Natural killer cell (primary cell): ENCODE measurements around the gene GPC5. TPM values are rescaled to one million over a fixed set of nuclear protein-coding genes. Genes with fewer than 3 reads are reported as not detected.

Experiments used
- ATAC-seq, 3 donors: fragments of 150-1000 bp in 2 of 3; fragments of 200-7000 bp in 1 of 3; cut with Tn5 transposase; 1 replicate in 1 of 3; 2 replicates in 2 of 3; pipeline ENCODE4 v1.10.0; 2021; ENCODE audit warnings: mild to moderate bottlenecking in 2 of 3, moderate library complexity in 2 of 3
- DNase-seq, 2 donors: peaks; one replicate each; pipeline versions ENCODE4 v3.0.0 to v3.0.0-alpha.2; 2013 to 2021; ENCODE audit warnings: mixed read lengths in 1 of 2
- H3K27ac ChIP-seq: one replicate; pipeline ENCODE4 v1.5.1; 2013; ENCODE audit warnings: mild to moderate bottlenecking, low read length
- H3K27me3 ChIP-seq: one replicate; pipeline ENCODE4 v1.6.1; 2013; ENCODE audit warnings: low read length; ENCODE audit not compliant: control insufficient read depth, insufficient read depth
- H3K36me3 ChIP-seq: one replicate; pipeline ENCODE4 v1.6.1; 2013; ENCODE audit warnings: low read length; ENCODE audit not compliant: control insufficient read depth, insufficient read depth
- H3K4me1 ChIP-seq: one replicate; pipeline ENCODE4 v1.6.1; 2013; ENCODE audit warnings: low read length; ENCODE audit not compliant: control insufficient read depth, insufficient read depth
- H3K4me3 ChIP-seq: one replicate; pipeline ENCODE4 v1.5.1; 2013; ENCODE audit warnings: low read length
- H3K9me3 ChIP-seq: one replicate; pipeline ENCODE4 v1.6.1; 2013; ENCODE audit warnings: low read length; ENCODE audit not compliant: control insufficient read depth, insufficient read depth
- H3K27ac Mint-ChIP-seq, 2 donors: one replicate each; pipeline ENCODE4 v1.8.0; 2022; ENCODE audit warnings: mild to moderate bottlenecking in 2 of 2, mixed read lengths in 2 of 2, moderate library complexity in 1 of 2
- H3K27me3 Mint-ChIP-seq, 2 donors: one replicate each; pipeline ENCODE4 v1.8.0; 2022; ENCODE audit warnings: low read depth in 2 of 2, mixed read lengths in 2 of 2
- H3K36me3 Mint-ChIP-seq: one replicate; pipeline ENCODE4 v1.8.0; 2022; ENCODE audit warnings: mixed read lengths
- H3K4me1 Mint-ChIP-seq, 2 donors: one replicate each; pipeline ENCODE4 v1.8.0; 2022; ENCODE audit warnings: mixed read lengths in 2 of 2
- H3K4me3 Mint-ChIP-seq: one replicate; pipeline ENCODE4 v1.8.0; 2022; ENCODE audit warnings: mild to moderate bottlenecking, moderate library complexity, mixed read lengths
- H3K9me3 Mint-ChIP-seq, 2 donors: one replicate each; pipeline ENCODE4 v1.8.0; 2022; ENCODE audit warnings: mixed read lengths in 2 of 2
- WGBS: methylation state at CpG from one replicate; pipeline ENCODE4 v1.1.7; 2013; ENCODE audit warnings: missing lambda C conversion rate; ENCODE audit not compliant: insufficient coverage; 5-methylcytosine and 5-hydroxymethylcytosine counted together
- intact Hi-C: fragments of 100-400 bp; cut with micrococcal nuclease; formaldehyde crosslinking; loops from one replicate; pipeline ENCODE4 v1.14.2; 2022
- total RNA-seq, 4 donors: library from RNA; stranded (reverse); fragments of 120-200 nt in 1 of 4; gene quantifications; one replicate each; pipeline versions ENCODE4 v1.2.3 to v1.2.4, GENCODE V29; 2013 to 2022
- TF ChIP-seq, protein P1 (sequence below): fragments of 200-600 bp; IDR thresholded peaks from one replicate; pipeline ENCODE4 v1.8.0; 2022; ENCODE audit warnings: antibody characterized with exemption

GPC5 gene
- total RNA-seq, 3 donors from 2014 or later (not counting 1 experiment from before 2014, with no cell fraction given), result not detected

DNA sequence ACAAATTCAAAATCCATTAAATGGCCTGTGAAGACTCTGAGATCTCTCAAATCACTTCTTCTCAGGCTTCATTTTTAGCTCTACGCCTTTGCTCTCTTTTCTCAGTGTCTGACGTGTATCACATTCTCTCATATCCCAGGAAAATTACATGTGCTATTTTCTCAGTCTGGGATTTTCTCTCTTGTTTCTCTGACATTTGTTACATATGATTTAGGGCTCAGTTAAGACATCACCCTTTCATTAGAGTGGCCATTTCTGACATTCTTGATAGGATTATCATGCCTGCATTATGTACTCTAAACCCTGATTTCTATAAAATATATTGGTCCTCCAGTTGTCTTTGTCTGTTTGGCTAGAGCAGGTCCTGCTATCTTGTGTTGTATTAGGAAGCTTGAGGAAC is 136.6 kb downstream of the GPC5 start:
- no peaks in the 10 kb centered on the region for H3K4me1 Mint-ChIP-seq
- no peaks in the 10 kb centered on the region for H3K36me3 Mint-ChIP-seq
- peaks cover 4 to 8% of the 10 kb centered on the region in 2 donors for H3K9me3 Mint-ChIP-seq

GRCh38 chr13:91537376-91537775 is 139.0 kb downstream of the GPC5 start:
- no peak overlapping the region for H3K4me3 ChIP-seq

More for the DNA sequence above, 136.6 kb downstream of the GPC5 start:
- Histone ChIP-seq H3K4me1 (no peaks in the 10 kb centered on the region), H3K9me3 (no peaks in the 10 kb centered on the region), H3K4me3 (no peak overlapping the region), H3K27ac (no peak overlapping the region), H3K27me3 (no peaks in the 10 kb centered on the region), H3K36me3 (no peaks in the 10 kb centered on the region)
- WGBS, result 100% methylated on average over 2 of the region's 2 CpGs
- Mint-ChIP-seq H3K27ac (no peak overlapping the region), H3K4me3 (no peak overlapping the region), H3K27me3 (no peaks in the 10 kb centered on the region)
- ATAC-seq, result no peak
- DNase-seq, result no peak
- intact Hi-C loops, result no loop called here
- TF ChIP-seq, protein P1, sequence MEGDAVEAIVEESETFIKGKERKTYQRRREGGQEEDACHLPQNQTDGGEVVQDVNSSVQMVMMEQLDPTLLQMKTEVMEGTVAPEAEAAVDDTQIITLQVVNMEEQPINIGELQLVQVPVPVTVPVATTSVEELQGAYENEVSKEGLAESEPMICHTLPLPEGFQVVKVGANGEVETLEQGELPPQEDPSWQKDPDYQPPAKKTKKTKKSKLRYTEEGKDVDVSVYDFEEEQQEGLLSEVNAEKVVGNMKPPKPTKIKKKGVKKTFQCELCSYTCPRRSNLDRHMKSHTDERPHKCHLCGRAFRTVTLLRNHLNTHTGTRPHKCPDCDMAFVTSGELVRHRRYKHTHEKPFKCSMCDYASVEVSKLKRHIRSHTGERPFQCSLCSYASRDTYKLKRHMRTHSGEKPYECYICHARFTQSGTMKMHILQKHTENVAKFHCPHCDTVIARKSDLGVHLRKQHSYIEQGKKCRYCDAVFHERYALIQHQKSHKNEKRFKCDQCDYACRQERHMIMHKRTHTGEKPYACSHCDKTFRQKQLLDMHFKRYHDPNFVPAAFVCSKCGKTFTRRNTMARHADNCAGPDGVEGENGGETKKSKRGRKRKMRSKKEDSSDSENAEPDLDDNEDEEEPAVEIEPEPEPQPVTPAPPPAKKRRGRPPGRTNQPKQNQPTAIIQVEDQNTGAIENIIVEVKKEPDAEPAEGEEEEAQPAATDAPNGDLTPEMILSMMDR, result no peak

DNA sequence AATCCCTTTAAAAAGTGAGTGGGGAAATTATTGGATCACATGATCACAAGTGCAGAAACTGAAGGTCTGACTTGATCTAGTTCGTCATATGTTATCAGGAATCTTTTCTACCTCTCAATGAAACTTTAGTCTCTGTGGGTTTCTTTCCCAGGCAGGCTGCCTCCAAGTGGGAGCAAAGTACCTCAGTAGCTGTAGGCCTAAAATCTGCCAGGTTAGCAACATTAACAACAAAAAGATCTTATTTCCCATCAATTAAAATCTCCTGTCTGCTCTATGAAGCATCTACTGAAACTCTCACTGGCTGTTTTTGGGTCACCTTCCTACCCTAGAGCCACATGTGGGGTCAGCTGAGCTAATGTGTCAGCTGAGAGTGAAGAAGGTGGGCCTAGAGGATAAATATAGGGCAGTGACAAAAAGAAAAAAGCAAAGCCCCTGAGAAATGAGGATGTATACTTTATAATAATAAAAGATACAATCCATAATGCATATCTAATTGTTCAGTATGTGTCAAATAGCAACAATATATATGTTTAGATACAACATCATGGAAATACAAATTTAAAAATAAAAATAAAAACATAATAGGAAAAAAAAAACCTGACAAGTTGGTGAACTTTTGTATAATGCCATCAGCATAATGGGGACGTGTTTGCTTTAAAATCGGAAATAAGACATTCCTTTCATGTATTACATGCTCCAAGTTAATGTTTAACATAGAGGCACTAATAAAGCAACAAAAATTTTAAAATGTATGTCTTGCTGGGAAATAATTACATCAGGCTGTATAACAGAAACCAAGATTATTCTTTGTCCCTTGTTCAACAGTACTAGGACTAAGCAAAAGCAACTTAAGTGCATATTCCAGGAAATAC is 141.1 kb downstream of the GPC5 start:
- no peak overlapping the region for H3K27ac Mint-ChIP-seq
- DNase-seq, result no peak
- Histone ChIP-seq H3K4me1 (no peaks in the 10 kb centered on the region), H3K9me3 (no peaks in the 10 kb centered on the region), H3K27ac (no peak overlapping the region), H3K36me3 (no peaks in the 10 kb centered on the region), H3K4me3 (no peak overlapping the region), H3K27me3 (no peaks in the 10 kb centered on the region)
- WGBS, result 100% methylated on average over 1 of the region's 3 CpGs
- H3K27me3 Mint-ChIP-seq, result no peaks in the 10 kb centered on the region
- TF ChIP-seq, protein P1, result no peak
- no peak for ATAC-seq
- H3K36me3 Mint-ChIP-seq, result no peaks in the 10 kb centered on the region
- peaks cover 4 to 8% of the 10 kb centered on the region in 2 donors for H3K9me3 Mint-ChIP-seq
- intact Hi-C loops, result no loop called here
- no peaks in the 10 kb centered on the region for H3K4me1 Mint-ChIP-seq
- H3K4me3 Mint-ChIP-seq, result no peak overlapping the region

More at GRCh38 chr13:91537376-91537775, 139.0 kb downstream of the GPC5 start:
- Mint-ChIP-seq H3K27ac (no peak overlapping the region), H3K9me3 (peaks cover 4 to 10% of the 10 kb centered on the region in 2 donors), H3K4me3 (no peak overlapping the region), H3K27me3 (no peaks in the 10 kb centered on the region), H3K4me1 (no peaks in the 10 kb centered on the region), H3K36me3 (no peaks in the 10 kb centered on the region)
- no CpG with 5 or more reads among the region's 2 CpGs for WGBS
- ATAC-seq, result no peak
- TF ChIP-seq, protein P1, result no peak
- no peak for DNase-seq
- Histone ChIP-seq H3K27ac (no peak overlapping the region), H3K27me3 (no peaks in the 10 kb centered on the region), H3K9me3 (no peaks in the 10 kb centered on the region), H3K4me1 (no peaks in the 10 kb centered on the region), H3K36me3 (no peaks in the 10 kb centered on the region)
- intact Hi-C loops, result no loop called here
